ENCODE data around the gene COQ9.

DNA sequence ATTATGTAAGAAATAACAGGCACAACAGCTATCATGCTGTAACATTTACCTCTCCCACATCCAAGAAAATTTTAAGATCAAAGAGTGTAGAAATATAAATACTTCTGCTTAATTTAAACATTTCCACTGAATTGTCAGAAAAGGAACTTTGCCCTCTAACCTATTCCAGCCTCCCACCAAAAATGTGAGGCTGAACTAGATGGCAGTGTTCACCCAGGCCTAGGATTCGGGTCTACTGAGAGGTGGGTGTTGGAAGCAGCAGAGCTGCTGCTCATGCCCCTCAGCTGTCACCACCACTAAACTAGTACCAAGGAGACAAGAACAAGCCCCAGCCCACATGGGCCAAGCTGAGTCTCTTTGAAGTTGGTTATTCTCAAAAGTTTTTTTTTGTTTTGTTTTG, 11.4 kb upstream of the COQ9 start:
- TF ChIP-seq, protein P1, sequence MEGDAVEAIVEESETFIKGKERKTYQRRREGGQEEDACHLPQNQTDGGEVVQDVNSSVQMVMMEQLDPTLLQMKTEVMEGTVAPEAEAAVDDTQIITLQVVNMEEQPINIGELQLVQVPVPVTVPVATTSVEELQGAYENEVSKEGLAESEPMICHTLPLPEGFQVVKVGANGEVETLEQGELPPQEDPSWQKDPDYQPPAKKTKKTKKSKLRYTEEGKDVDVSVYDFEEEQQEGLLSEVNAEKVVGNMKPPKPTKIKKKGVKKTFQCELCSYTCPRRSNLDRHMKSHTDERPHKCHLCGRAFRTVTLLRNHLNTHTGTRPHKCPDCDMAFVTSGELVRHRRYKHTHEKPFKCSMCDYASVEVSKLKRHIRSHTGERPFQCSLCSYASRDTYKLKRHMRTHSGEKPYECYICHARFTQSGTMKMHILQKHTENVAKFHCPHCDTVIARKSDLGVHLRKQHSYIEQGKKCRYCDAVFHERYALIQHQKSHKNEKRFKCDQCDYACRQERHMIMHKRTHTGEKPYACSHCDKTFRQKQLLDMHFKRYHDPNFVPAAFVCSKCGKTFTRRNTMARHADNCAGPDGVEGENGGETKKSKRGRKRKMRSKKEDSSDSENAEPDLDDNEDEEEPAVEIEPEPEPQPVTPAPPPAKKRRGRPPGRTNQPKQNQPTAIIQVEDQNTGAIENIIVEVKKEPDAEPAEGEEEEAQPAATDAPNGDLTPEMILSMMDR (conservative IDR thresholded peaks at IDR 0.05 in 1 of 2, IDR thresholded peaks at IDR 0.05 in 1 of 2; ENCODE audit: low read depth in 1 of 2, low read length in 2 of 2) = no peak
- TF ChIP-seq EZH2 (IDR thresholded peaks at IDR 0.05; ENCODE audit: low read length, missing control alignments) = no peak

All from fibroblast of lung (primary cell).